ENCODE measurements around the gene CMTR1.

The CMTR1 gene

DNA sequence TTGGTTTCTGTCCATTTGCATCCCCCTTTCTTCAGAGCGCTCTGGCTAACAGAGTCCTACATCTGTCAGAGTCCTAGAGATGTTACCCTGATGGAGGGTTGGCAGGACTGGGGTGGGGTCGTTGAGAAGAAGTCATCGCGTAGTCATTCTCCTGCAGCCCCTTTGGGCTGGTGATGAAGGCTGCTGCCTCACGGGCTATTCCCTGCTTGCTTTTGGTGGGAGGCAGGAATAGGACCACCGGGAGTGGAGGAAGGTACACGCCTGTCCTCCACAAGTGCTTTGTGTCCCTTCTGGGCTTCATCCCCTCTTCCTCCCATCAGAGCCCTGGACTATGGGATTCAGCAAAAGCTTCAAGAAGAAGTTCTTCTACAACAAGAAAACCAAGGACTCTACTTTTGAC is 45.8 kb downstream of the CMTR1 start:
- no peak for DNase-seq (ENCODE audit: low read depth, low spot score)

DNA sequence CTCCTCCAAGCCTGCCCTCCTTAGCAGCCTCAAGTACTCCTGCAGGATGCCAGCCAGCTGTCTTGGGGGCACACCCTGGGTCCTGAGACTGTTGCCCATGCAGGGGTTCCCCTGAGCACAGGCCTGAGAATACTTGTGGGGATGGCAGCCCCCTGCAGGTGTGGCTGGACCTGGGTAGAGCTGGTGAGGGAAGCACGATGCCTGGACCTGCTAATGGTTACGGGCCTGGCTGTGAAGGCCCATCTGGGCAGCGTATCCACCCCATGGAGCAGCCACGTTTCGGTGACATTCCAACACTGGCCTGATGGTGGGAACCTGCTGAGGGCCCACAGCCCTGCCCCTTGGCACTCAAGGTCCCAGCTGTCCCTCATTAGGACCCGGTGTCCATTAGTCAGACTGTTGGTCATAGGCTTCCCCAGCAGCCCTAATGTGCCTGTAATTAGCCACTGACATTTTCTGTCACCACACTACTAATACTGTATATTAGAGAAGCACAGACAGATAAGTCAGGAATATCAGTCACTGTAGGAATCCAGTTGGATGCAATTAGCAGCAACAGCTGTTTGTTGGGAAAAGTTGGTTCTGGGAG is 46.3 kb downstream of the CMTR1 start:
- DNase-seq (ENCODE audit: low read depth, low spot score) = no peak

DNA sequence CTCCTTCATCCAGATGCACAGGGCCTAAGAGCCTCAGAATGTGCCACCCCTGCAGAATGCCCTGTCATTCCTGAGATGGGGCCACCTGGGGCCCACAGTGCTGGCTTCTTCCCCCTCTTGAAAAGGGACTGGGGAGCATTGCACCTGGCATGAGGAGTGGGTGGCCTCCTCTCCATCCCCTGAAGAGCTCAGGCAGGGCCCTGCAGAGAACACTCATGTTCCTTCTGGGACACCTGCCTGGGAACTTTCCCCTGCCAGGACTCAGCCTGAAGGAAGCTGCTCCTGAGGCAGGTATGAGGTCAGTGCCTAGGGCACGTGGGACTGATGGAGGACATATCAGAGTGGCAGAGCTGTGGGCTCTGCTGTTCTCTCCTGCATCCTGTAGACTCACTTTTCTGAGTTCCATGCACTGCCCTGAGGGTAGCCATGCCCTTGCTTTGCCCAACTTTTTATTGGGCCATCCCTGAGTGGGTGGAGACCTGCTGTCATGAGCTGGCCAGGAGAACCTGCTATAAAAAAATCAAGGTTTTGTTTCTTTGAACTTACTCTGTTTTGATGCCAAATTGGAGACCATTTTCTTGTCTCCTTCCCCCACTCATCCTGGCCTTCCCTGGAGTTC is 47.2 kb downstream of the CMTR1 start:
- no peak for DNase-seq (ENCODE audit: low read depth, low spot score)

DNA sequence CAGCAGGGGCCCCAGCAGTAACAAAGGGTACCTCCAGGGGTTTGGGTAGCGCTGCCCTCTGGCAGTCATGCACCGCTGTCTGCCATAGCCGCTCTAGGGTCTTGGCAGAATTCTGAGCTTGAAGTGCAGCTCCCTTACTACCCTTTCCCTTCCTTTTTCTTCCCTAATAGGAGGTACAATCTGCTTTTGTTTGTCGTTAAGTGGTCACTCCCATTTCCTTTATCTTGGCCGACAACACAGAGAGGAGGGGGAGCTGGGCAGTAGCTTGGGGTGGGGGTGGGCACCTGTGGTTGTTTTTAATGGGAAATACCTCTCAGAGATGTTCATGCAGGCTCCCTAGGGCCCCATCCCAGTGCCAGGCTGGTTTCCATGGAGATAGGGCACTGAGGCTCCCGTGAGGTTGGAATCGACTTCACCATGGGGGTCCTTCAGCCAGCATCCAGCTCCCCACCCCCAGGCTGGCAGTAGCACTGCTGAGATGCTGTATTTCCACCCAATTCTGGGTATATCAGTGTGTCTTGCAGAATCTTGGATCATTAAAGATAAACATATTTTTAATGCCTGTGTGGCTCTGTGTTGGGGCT is 48.0 kb downstream of the CMTR1 start:
- DNase-seq (ENCODE audit: low read depth, low spot score) = no peak

DNA sequence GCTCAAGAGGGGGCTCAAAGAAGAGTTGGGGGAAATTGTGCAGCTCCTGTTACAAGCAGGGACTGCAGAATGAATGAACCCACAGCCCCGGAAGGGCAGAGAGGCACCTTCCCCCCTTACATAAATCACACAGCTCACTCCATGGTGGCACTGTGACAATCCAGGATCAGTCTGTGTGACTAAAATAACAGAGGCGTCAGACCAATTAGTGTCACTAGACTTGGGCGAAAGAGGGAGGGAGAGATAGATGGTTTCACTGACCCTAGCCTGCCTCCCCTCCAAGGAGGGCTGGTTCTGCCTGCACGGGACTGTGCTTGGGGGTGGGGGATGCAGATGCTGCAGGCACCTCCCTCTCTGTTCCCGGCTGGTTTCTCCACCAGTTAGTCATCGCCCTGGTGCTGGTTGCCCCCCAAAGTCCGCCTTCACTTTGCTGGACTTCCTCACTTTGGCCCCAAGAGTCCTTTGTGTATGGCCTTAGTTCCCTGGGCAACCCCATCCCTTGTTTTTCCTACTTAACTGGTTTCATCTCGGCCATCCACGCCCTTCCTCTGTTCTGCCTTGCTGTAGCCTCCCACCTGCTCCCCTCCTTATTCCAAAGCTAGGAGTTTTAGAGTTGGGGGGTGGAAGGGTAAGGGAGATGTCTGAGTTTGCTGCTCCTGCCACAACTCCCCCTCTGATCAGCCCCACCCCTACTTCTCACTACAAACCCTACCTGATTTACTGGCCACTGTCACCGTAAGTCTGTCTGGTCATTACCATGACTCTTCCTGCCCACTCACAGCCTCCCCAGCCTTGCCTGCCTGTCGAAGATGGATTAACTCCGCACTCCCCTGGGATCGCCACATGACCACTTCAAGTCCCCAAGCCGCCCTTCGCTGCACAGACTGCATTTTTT is 48.9 kb downstream of the CMTR1 start:
- DNase-seq (ENCODE audit: low read depth, low spot score) = no peak

DNA sequence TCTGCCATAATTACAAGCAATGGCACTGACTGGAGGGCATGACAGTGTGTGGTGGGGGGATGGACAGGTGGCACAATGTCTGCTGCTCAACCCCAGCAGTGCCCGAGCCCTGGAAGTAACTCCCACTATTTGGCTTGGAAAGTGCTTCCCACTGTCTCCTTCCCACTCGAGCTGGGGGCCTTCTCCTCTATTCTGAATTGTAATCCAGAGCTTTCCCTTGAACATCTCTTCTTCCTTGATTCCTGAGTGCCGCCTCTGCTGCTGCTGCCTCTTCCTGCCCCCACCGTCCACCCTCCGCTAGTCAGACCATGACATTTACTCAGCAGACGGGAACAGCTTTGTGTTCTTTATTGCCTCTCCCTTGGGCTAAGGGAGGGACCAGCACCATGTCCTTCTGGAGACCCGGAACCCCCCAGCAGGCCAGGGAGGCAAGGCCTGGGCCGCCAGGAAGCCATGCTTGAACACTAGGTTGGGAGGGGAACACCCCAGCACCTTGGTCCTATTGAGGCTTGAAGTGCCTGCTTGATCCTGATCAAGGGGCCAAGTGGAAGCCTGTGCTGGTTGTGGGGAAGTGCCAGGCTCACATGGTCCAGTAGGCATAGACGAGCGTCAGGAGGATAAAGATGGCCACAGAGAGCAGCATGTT is 49.7 kb downstream of the CMTR1 start:
- no peak for DNase-seq (ENCODE audit: low read depth, low spot score)

DNA sequence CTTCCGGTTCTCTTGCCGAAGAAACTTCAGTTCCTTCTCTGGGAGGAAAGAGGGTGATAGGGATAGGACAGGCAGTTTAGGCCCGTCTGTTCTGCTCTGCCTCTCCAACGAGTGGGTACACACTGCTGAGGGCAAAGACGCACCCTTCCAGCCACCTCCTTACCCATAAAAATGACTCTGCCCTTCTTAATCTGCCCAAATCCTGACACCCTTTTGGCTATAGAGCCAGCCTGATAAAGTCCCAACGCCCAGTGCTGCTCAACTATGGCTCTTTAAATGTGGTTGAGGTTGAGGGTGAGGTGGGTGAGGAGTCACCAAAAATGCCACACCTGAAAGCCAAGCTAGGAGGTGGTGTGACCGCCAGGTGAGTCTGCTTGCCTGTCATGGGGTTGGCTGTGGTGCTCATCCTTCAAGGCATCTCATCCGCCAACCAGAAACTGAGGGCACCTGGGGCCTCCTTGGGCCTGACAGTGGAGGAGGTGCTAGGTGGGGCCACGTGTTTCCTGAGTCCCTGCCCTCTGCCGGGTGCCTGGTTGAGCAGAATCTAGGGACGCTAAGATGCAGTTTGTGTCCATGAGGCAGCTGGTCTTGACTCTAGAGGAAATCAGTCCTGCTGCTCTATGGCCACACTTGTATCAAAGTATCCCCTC is 50.4 kb downstream of the CMTR1 start:
- DNase-seq (ENCODE audit: low read depth, low spot score) = no peak

DNA sequence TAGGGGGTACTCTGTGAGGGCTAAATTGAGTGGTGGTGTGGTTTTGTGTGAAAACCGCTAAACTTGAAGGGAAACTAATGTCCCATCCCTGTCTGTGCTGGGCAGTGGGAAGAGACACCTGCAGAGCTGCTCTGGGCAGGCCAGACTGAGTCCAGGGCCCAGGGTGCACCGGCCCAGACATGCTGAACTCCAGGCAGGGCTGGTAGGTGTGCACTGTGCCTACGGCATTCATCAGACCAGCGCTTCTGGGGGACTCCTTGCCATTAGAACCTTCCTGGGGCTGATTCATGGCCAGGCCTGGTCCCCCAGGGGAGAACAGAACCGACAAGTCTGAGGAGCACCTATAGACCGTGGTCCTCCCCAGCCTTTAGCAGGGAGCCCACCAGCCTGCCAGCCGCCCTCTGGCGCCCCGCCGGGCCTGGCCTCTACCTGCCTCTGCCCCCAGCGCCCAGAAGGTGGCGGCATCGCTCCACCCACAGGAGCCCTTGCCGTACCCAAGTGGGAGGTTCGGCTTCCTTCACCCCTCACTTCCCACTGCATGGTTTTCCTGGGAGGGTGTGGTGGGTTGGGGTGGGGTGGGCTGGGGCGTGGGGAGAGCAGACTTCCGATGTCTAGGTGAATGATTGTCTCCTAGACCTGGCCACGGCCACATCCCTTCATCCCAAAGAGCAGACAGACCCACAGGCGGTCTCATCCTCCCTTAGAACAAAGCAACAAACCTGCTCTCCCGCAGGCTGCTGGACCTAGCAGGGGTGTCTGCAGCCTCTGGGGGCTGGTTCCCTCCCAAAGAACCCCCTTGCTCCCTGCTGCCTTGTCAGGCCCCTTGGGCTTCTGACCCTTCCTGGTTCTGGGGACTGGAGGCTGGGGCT is 51.1 kb downstream of the CMTR1 start:
- peak; percentile 45 for DNase-seq (ENCODE audit: low read depth, low spot score)

DNA sequence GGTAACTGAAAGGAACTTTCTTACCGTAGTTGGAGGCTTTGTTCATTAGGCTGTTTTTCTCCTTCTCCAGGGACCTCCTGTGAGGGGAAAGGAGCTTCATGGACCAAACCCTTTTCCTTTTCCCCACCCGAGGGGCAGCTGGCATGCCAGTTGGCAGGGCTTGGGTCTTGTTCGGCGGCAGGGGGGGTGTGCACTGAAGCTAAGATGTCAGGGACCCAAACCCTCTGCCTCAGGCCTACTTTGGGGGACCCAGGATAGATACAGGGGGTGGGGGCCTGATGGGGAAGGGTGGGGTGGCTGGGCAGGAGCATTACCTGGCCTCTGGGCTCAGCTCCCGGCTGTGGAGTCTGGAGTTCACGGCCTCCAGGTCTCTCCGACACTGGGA is 51.8 kb downstream of the CMTR1 start:
- DNase-seq (ENCODE audit: low read depth, low spot score) = no peak

DNA sequence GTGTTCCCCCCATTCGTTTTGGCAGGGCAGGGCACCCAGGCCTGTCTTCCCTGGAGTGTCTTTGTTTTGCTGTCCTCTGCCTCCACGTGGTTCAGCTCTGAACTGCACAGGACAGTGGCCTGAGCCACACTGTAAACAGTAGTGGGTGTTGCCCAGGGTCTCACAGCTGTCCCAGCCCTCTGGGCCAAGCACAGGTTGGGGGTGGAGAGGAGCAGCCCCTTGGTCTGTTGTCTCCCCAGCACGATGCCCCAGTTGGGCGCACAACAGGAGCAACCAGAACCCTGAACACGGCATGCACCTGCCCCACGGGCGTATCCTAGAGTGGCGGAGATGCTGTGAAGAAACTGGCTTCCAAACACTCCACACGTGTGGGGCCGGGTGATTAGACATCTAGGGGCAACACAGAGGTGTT is 52.3 kb downstream of the CMTR1 start:
- no peak for DNase-seq (ENCODE audit: low read depth, low spot score)

DNA sequence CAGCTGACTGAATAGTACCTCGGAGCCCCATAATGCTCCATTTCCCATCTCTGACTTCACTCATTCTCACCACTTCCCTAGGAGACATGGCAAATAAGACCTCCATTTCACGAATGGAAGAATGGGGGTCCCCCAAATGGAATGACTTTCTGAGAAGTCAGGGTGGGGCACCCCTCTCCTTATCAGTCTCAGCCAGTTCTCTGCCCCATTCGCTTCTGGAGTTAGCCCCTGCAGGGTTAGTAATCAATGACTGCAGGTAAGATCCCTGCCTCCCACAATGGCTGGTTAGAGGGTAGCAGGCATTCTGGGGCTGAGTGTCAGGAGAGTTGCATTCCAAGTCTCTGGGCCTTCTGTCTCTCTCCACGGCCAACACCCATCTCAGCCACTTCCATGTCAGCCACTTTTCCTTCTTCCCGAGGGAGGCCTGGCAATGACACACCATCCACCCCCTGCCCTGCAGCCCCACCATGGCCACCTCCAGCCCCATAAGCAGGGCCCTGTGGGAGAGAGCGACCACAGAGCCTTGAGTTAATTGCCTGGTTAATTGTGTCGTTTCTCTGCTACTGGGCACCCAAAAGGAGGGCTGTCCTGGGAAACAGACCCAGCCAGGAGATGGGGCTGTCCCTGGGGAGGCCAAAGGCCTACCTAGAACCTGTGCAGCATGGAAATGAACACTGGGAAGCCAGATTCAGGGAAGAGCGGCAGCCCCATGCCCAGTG is 53.3 kb downstream of the CMTR1 start:
- DNase-seq (ENCODE audit: low read depth, low spot score) = no peak

DNA sequence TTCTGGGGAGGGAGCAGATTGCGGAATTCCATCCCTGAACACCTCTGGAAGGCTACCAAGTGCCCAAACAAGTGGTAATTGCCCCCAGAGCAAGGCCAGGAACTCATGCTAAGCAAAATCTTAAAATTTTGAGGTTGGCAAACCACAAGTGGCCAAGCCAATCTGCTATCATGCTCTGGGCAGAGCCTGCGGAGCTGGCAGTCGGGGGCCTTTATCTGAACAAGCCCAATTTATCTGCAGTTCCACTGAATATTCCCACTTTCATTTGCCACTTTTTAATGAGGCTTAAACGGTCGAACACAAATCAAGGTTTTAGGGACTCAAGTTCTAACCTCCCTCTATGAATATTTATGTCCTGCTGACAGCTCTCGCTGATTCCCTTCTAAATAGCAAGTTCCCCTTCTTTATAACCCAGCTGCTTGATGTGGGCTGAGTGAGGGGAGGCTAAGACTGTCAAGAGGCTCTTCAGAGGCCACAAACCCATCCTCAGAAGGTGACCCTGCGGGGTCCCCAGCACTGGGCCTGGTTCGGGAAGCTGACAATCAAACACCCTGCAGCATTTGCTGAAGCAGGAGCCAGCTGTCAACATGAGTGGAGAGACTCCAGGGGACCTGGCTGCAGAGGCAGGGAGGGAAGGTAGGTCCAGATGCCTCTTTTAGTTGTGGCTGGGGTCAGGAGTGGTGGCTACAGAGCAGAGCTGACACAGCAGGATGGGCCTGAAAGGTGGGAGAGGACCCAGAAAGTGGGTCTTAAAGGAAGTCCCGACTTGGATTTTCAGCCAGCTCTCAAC is 54.8 kb downstream of the CMTR1 start:
- no peak for DNase-seq (ENCODE audit: low read depth, low spot score)

DNA sequence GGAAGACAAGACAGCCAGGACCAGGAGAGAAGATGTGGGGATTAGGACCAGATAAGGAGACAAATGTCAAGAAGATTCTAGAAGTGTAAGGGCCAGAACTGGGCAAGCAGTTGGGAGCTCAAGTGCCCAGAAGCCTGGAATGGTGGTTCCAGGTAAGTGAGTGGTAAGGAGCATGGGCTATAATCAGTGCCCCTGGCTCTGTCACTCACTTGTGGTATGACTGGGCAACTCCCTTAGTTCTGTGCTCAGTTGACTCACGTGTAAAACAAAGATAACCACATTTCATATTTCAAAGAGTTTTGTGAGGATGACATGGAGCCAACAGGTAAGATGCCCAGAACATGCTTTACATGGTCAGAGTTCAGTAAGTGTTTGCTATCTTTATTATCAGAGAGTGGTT is 55.5 kb downstream of the CMTR1 start:
- DNase-seq (ENCODE audit: low read depth, low spot score) = no peak

DNA sequence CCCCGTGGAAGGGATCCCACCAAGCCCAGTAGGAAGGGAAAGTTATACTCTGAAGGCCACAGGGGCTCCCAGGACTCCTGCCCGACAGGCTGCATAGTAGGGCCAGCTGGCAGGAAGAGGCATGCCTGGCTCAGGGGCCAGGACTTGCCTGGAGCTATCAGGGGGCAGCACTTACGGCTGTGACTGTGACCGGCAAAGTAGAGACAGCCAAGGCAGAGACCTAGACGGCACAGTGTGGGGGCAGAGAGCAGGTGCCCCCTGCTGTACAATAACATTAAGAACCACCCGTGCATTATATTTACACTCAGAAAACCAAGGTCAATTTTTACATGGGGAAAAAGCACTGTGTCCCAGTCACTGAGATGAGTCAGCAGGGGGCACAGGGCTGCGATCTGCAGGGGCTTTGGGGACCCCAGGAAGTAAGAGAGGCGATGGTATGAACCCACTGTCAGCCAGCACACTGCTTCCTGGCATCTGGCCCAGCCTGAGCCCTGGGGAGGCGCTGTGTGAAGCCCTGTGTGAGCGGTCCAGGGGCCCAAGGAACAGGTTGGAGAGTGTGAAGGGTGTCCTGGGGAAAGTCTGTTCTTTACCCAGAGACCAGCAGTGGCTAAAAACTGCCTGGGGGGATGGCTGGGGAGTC is 56.8 kb downstream of the CMTR1 start:
- no peak for DNase-seq (ENCODE audit: low read depth, low spot score)

DNA sequence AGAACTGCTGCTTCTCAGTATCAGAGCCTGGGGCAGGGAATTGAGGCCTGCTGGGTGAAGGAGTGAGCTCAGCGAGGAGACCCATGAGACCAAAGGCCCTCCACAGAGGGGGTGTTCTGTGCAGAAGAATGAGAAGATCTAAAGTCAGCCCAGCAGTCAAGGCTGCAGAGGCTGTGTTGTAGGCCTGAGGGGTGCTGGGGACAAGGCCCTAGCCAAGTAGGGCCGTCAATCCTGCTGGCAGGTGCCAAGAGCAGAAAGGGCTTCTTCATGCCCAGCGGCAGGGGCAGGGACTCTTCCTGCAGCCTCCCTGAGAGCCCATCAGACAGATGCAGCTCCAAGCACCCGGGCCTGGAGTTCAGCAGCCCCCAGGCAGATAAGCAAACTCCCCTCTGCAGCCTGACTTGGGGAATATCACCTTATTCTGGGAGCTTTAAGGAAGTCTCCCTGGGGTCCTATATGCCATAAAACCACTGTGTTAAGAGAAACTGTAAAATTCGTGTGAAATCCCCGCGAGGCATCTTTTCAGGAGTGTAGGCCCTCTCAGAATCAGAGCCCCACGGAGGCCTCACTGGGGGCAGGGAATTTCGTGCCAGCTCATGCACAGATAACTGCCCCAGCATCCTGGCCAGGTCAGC is 57.6 kb downstream of the CMTR1 start:
- no peak for DNase-seq (ENCODE audit: low read depth, low spot score)

DNA sequence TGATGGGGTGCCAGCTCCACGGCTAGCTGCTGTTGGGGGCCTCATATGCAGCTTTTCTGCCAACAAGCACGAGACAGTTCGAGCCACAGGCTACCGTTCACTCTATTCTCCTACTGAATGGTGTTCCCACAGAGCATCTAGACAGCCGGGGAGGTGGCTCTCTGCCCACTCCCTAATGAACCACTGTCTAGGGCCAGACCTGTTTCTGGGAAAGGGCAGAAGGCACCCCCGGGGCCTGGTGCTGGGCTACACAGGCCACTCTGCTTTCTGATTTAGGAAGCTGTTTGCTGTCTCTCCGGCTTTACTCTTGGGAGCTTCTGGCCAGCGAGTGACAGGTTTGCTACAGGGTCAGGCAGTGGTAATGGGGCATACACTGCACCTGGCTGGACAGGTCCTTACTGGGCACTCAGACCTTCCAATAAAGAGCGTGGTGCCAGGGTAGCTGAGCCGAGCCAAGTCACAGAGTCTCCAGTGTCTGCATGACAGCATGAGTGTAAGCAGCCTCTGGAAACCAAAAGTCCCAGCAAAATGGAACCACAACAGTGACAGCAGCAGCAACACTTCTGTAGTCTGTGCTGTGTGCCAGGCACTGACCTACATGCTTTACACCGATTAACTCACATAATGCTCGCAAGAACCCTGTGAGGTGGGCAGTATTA is 58.3 kb downstream of the CMTR1 start:
- DNase-seq (ENCODE audit: low read depth, low spot score) = no peak

DNA sequence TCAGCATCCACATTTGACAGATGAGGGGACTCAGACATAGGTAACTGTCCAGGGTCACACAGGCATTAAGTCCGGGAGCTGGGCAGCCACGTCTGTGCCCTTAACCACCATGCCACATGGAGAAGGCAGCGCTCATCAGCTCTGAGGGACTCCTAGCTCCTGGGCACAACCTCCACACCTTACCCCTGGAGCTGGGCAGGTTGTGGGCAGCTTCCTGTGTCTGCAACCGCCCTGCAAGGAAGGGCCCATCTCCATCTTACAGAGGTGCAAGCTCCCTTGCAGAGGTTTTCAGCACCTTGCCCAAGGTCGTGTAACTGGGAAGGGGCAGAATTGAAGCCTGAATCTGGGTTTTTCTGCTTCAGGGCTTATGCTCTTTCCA is 58.8 kb downstream of the CMTR1 start:
- DNase-seq (ENCODE audit: low read depth, low spot score) = no peak

Measured in activated naive CD8-positive, alpha-beta T cell treated with anti-CD3 and anti-CD28 coated beads, Interleukin-2, amount 50 U/mL, for 16 hours (primary cell).